IMR-90 (cell line): ENCODE measurements around the gene LIN28A. TPM values are rescaled to one million over a fixed set of nuclear protein-coding genes. Genes with fewer than 3 reads are reported as not detected.

Source experiments
- ATAC-seq: fragments of 200-7000 bp; cut with Tn5 transposase; 2 replicates; pipeline ENCODE4 v1.9.1; 2020; ENCODE audit warnings: low read depth, mild to moderate bottlenecking, moderate library complexity
- BruUV-seq: library from RNA; stranded (reverse); fragments of 400-500 nt; replicated peaks from 2 replicates; lab custom pipeline; 2021; lab: Mats Ljungman, UMichigan
- CTCF ChIA-PET: fragments of 300-600 bp; formaldehyde crosslinking; extraction: SDS; loops from one replicate; lab custom pipeline; 2021; ENCODE audit warnings: antibody characterized with exemption; lab: Yijun Ruan, JAX
- POLR2A ChIA-PET: fragments of 300-600 bp; sonication (Branson Sonifier 250); formaldehyde crosslinking; loops from one replicate; lab custom pipeline; 2022; ENCODE audit warnings: antibody characterized with exemption; ENCODE audit not compliant: unreplicated experiment; lab: Charles Lee
- DNase-seq: peaks from one replicate; pipeline ENCODE4 v3.0.0; 2013
- H2AFZ ChIP-seq: replicated peaks from 2 replicates; pipeline ENCODE3; 2013; ENCODE audit warnings: low read length, mild to moderate bottlenecking; ENCODE audit not compliant: poor library complexity
- H2AK5ac ChIP-seq: 2 replicates; pipeline ENCODE4 v1.6.1; 2013; ENCODE audit warnings: low read depth, low read length, inconsistent platforms
- H2AK9ac ChIP-seq: replicated peaks from 2 replicates; pipeline ENCODE3; 2013; ENCODE audit warnings: mild to moderate bottlenecking, low read depth, low read length, moderate library complexity; ENCODE audit not compliant: poor library complexity
- H2BK120ac ChIP-seq: 2 replicates; pipeline ENCODE4 v1.6.1; 2013; ENCODE audit warnings: low read depth, low read length, inconsistent platforms
- H2BK15ac ChIP-seq: 3 replicates; pipeline ENCODE4 v1.6.1; 2013; ENCODE audit warnings: low read depth, low read length, inconsistent platforms
- H2BK20ac ChIP-seq: 2 replicates; pipeline ENCODE4 v1.6.1; 2013; ENCODE audit warnings: low read depth, mild to moderate bottlenecking, inconsistent platforms, low read length, moderate library complexity
- H2BK5ac ChIP-seq: 2 replicates; pipeline ENCODE4 v1.6.1; 2013; ENCODE audit warnings: mild to moderate bottlenecking, low read depth, low read length, inconsistent platforms; ENCODE audit not compliant: poor library complexity, severe bottlenecking
- H3K14ac ChIP-seq: replicated peaks from 2 replicates; pipeline ENCODE4 v1.6.1; 2013; ENCODE audit warnings: low read depth, low read length, inconsistent platforms
- H3K18ac ChIP-seq: 2 replicates; pipeline ENCODE4 v1.6.1; 2013; ENCODE audit warnings: low read depth, low read length, control low read depth
- H3K23ac ChIP-seq: 2 replicates; pipeline ENCODE4 v1.6.1; 2013; ENCODE audit warnings: low read depth, low read length, inconsistent platforms
- H3K27ac ChIP-seq: 2 replicates; pipeline ENCODE4 v1.5.1; 2013; ENCODE audit warnings: mild to moderate bottlenecking, control low read depth, low read length; ENCODE audit not compliant: insufficient read depth
- H3K27me3 ChIP-seq: 2 replicates; pipeline ENCODE4 v1.6.1; 2013; ENCODE audit warnings: low read length; ENCODE audit not compliant: control insufficient read depth, insufficient read depth
- H3K36me3 ChIP-seq: 2 replicates; pipeline ENCODE4 v1.6.1; 2013; ENCODE audit warnings: low read length, mixed read lengths; ENCODE audit not compliant: control insufficient read depth, insufficient read depth
- H3K4ac ChIP-seq: 2 replicates; pipeline ENCODE4 v1.6.1; 2013; ENCODE audit warnings: low read depth, low read length, inconsistent platforms
- H3K4me1 ChIP-seq: 2 replicates; pipeline ENCODE4 v1.6.1; 2013; ENCODE audit warnings: low read length, mixed read lengths; ENCODE audit not compliant: control insufficient read depth, insufficient read depth
- H3K4me2 ChIP-seq: 2 replicates; pipeline ENCODE4 v1.6.1; 2013; ENCODE audit warnings: low read depth, mild to moderate bottlenecking, control low read depth, low read length, moderate library complexity
- H3K4me3 ChIP-seq: 2 replicates; pipeline ENCODE4 v1.5.1; 2013; ENCODE audit warnings: low read depth, mild to moderate bottlenecking, control low read depth, low read length, moderate library complexity; ENCODE audit not compliant: insufficient read depth
- H3K56ac ChIP-seq: 2 replicates; pipeline ENCODE4 v1.6.1; 2013; ENCODE audit warnings: low read length, inconsistent platforms; ENCODE audit not compliant: insufficient read depth; ENCODE audit errors: extremely low read depth
- H3K79me1 ChIP-seq, 2 experiments: 2 replicates each; pipeline ENCODE4 v1.6.1; 2013; ENCODE audit warnings: low read length in 2 of 2, inconsistent platforms in 1 of 2, low read depth in 1 of 2
- H3K9ac ChIP-seq: 2 replicates; pipeline ENCODE4 v1.6.1; 2013; ENCODE audit warnings: low read depth, low read length, control low read depth
- H3K9me1 ChIP-seq: 2 replicates; pipeline ENCODE4 v1.6.1; 2013; ENCODE audit warnings: low read length, inconsistent platforms; ENCODE audit not compliant: insufficient read depth
- H3K9me3 ChIP-seq: 2 replicates; pipeline ENCODE4 v1.6.1; 2013; ENCODE audit warnings: low read length; ENCODE audit not compliant: control insufficient read depth, insufficient read depth
- H4K20me1 ChIP-seq: 2 replicates; pipeline ENCODE4 v1.6.1; 2013; ENCODE audit warnings: low read length, inconsistent platforms; ENCODE audit not compliant: insufficient read depth
- H4K5ac ChIP-seq: 2 replicates; pipeline ENCODE4 v1.6.1; 2013; ENCODE audit warnings: mild to moderate bottlenecking, low read depth, low read length, control low read depth
- H4K8ac ChIP-seq, 2 experiments: 2 replicates each; pipeline ENCODE4 v1.6.1; 2013; ENCODE audit warnings: low read depth in 2 of 2, low read length in 2 of 2, control low read depth in 1 of 2, inconsistent platforms in 1 of 2
- H4K91ac ChIP-seq: 2 replicates; pipeline ENCODE4 v1.6.1; 2013; ENCODE audit warnings: low read depth, low read length, inconsistent platforms; ENCODE audit not compliant: insufficient read depth
- BHLHE40 ChIP-seq: fragments of 150-350 bp; IDR thresholded peaks from 2 replicates; pipeline ENCODE4 v1.6.1; 2016; ENCODE audit warnings: mild to moderate bottlenecking, low read depth, low read length
- CEBPB ChIP-seq: IDR thresholded peaks from 2 replicates; pipeline ENCODE4 v1.6.1; 2012; ENCODE audit warnings: low read depth, low read length, improper control_type of control experiment
- CHD1 ChIP-seq: IDR thresholded peaks from 2 replicates; pipeline ENCODE4 v1.6.1; 2012; ENCODE audit warnings: low read depth, low read length, improper control_type of control experiment
- FOS ChIP-seq: fragments of 150-350 bp; IDR thresholded peaks from 2 replicates; pipeline ENCODE4 v1.6.1; 2016; ENCODE audit warnings: low read depth, low read length
- MAFK ChIP-seq: IDR thresholded peaks from 2 replicates; pipeline ENCODE4 v1.6.1; 2012; ENCODE audit warnings: low read depth, low read length, improper control_type of control experiment
- MAZ ChIP-seq: IDR thresholded peaks from 2 replicates; pipeline ENCODE4 v1.6.1; 2012; ENCODE audit warnings: low read depth, mild to moderate bottlenecking, low read length, improper control_type of control experiment, moderate library complexity, borderline replicate concordance
- MXI1 ChIP-seq: IDR thresholded peaks from 2 replicates; pipeline ENCODE4 v1.6.1; 2012; ENCODE audit warnings: low read depth, mild to moderate bottlenecking, low read length, moderate library complexity, borderline replicate concordance
- NFE2L2 ChIP-seq: fragments of 150-350 bp; IDR thresholded peaks from 2 replicates; pipeline ENCODE4 v1.6.1; 2016; ENCODE audit warnings: low read depth, mild to moderate bottlenecking, low read length
- RAD21 ChIP-seq: IDR thresholded peaks from 2 replicates; pipeline ENCODE4 v1.6.1; 2012; ENCODE audit warnings: low read length, improper control_type of control experiment
- RCOR1 ChIP-seq: IDR thresholded peaks from 2 replicates; pipeline ENCODE4 v1.6.1; 2012; ENCODE audit warnings: mild to moderate bottlenecking, low read length, improper control_type of control experiment; ENCODE audit not compliant: insufficient replicate concordance
- WGBS, 2 experiments: methylation state at CpG; one replicate each; pipeline versions ENCODE4 v1.1.5 to v1.1.7; 2013; ENCODE audit warnings: missing lambda C conversion rate in 2 of 2; ENCODE audit not compliant: insufficient read length in 1 of 2; ENCODE audit errors: extremely low coverage in 2 of 2; 5-methylcytosine and 5-hydroxymethylcytosine counted together
- dilution Hi-C: fragments of 300-500 bp; cut with HindIII; formaldehyde crosslinking; loops from one replicate; pipeline ENCODE4 v1.14.3; 2018; ENCODE audit warnings: low sequenced_read_pairs; ENCODE audit not compliant: unreplicated experiment
- in situ Hi-C: fragments of 300-500 bp; cut with MboI; formaldehyde crosslinking; loops from 3 replicates; pipeline ENCODE4 v1.14.3; 2019; ENCODE audit warnings: low sequenced_read_pairs, inconsistent platforms, mixed read lengths
- intact Hi-C: fragments of 100-400 bp; cut with micrococcal nuclease; formaldehyde crosslinking; loops from 2 replicates; pipeline ENCODE4 v1.10.0; 2022
- polyA plus RNA-seq, 3 experiments: library from polyadenylated mRNA; depleted of rRNA; stranded (reverse); fragments of >200 nt; gene quantifications; 2 replicates each; pipeline ENCODE4 v1.2.3, GENCODE V29; 2012; ENCODE audit warnings: low replicate concordance in 1 of 3
- total RNA-seq: library from RNA; depleted of rRNA; stranded (reverse); fragments of >200 nt; gene quantifications from 2 replicates; pipeline ENCODE4 v1.2.3, GENCODE V29; 2012
- TF ChIP-seq, protein P1 (sequence below): fragments of 150-350 bp; IDR thresholded peaks from 2 replicates; pipeline ENCODE4 v1.6.1; 2016; ENCODE audit warnings: low read depth, mild to moderate bottlenecking, low read length, moderate library complexity, borderline replicate concordance
- TF ChIP-seq, protein P2 (sequence below): conservative IDR thresholded peaks from 2 replicates; pipeline ENCODE4 v1.5.1; 2012; ENCODE audit warnings: mild to moderate bottlenecking, low read depth, low read length, improper control_type of control experiment

Gene LIN28A
- total and polyA plus RNA-seq, 2 of the 4 experiments (the other 2 are of a cell fraction) = not detected

- no peak overlapping the region for H2AK9ac ChIP-seq
- H3K4me3 ChIP-seq = peak overlapping the region; percentile 90
- peak overlapping the region; percentile 95 for H2BK5ac ChIP-seq
- peaks cover 28% of the 10 kb centered on the region for H3K36me3 ChIP-seq
- H2AFZ ChIP-seq = peak overlapping the region; percentile 94
- H4K20me1 ChIP-seq = peaks cover 38% of the 10 kb centered on the region
- H2AK5ac ChIP-seq = 0 out of 2 replicates have a peak overlapping the region, but pooled peaks have one; percentile 30
- ChIA-PET POLR2A (no interaction called here), CTCF (interaction anchor here (0.6 kb wide), 2 partner anchors 17 to 877 kb away, joined by 3 to 7 read pairs; no protein-coding TSS in a partner anchor)
- peaks cover 15 to 59% of the 10 kb centered on the region in 2 experiments for H3K79me1 ChIP-seq
- H4K91ac ChIP-seq = no peak overlapping the region
- WGBS, 2 experiments = 0% methylated on average over 18 of the region's 71 CpGs; no CpG with 5 or more reads in 1 of the 2 experiments
- H3K23ac ChIP-seq = peak overlapping the region; percentile 86; the same call in 1 of the 2 replicates
- peak overlapping the region; percentile 94 for H3K27ac ChIP-seq
- dilution Hi-C loops = no loop called here
- H3K9me3 ChIP-seq = no peaks in the 10 kb centered on the region
- H3K4ac ChIP-seq = peak overlapping the region; percentile 39; the same call in 1 of the 2 replicates
- no peak overlapping the region for H2BK120ac ChIP-seq
- no peaks in the 10 kb centered on the region for H3K27me3 ChIP-seq
- H3K4me1 ChIP-seq = peaks cover 7% of the 10 kb centered on the region
- in situ Hi-C loops = no loop called here
- peak overlapping the region; percentile 2; the same call in 1 of the 2 replicates for H3K56ac ChIP-seq
- BruUV-seq = no TSS peak
- no peak overlapping the region for H4K5ac ChIP-seq
- H3K4me2 ChIP-seq = peak overlapping the region; percentile 98
- peak overlapping the region; percentile 1; the same call in 1 of the 2 replicates for H3K18ac ChIP-seq
- peak overlapping the region in 1 of 2 experiments; percentile 83; a peak in 1 of 4 replicates for H4K8ac ChIP-seq
- DNase-seq = peak; percentile 92
- ATAC-seq = peak; percentile 80
- no peak overlapping the region for H2BK15ac ChIP-seq
- H3K14ac ChIP-seq = peak overlapping the region; percentile 73
- peak overlapping the region; percentile 85 for H3K9ac ChIP-seq
- H2BK20ac ChIP-seq = no peak overlapping the region
- peaks cover 12% of the 10 kb centered on the region for H3K9me1 ChIP-seq
- intact Hi-C loops = no loop called here
- TF ChIP-seq, protein P1, sequence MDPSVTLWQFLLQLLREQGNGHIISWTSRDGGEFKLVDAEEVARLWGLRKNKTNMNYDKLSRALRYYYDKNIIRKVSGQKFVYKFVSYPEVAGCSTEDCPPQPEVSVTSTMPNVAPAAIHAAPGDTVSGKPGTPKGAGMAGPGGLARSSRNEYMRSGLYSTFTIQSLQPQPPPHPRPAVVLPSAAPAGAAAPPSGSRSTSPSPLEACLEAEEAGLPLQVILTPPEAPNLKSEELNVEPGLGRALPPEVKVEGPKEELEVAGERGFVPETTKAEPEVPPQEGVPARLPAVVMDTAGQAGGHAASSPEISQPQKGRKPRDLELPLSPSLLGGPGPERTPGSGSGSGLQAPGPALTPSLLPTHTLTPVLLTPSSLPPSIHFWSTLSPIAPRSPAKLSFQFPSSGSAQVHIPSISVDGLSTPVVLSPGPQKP = no peak
- TF ChIP-seq CHD1 = no peak
- TF ChIP-seq RAD21 = no peak
- no peak for TF ChIP-seq RCOR1
- TF ChIP-seq CEBPB = peak; percentile 89
- TF ChIP-seq MXI1 = peak; percentile 88
- TF ChIP-seq, protein P2, sequence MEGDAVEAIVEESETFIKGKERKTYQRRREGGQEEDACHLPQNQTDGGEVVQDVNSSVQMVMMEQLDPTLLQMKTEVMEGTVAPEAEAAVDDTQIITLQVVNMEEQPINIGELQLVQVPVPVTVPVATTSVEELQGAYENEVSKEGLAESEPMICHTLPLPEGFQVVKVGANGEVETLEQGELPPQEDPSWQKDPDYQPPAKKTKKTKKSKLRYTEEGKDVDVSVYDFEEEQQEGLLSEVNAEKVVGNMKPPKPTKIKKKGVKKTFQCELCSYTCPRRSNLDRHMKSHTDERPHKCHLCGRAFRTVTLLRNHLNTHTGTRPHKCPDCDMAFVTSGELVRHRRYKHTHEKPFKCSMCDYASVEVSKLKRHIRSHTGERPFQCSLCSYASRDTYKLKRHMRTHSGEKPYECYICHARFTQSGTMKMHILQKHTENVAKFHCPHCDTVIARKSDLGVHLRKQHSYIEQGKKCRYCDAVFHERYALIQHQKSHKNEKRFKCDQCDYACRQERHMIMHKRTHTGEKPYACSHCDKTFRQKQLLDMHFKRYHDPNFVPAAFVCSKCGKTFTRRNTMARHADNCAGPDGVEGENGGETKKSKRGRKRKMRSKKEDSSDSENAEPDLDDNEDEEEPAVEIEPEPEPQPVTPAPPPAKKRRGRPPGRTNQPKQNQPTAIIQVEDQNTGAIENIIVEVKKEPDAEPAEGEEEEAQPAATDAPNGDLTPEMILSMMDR = no peak
- TF ChIP-seq FOS = no peak
- TF ChIP-seq NFE2L2 = no peak
- TF ChIP-seq MAZ = peak; percentile 96
- TF ChIP-seq BHLHE40 = peak; percentile 99
- no peak for TF ChIP-seq MAFK
Measured at GRCh38 chr1:26472901-26473845, 62.6 kb downstream of the LIN28A start.
